ENCODE data around the gene IFT57.

IFT57 gene

DNA sequence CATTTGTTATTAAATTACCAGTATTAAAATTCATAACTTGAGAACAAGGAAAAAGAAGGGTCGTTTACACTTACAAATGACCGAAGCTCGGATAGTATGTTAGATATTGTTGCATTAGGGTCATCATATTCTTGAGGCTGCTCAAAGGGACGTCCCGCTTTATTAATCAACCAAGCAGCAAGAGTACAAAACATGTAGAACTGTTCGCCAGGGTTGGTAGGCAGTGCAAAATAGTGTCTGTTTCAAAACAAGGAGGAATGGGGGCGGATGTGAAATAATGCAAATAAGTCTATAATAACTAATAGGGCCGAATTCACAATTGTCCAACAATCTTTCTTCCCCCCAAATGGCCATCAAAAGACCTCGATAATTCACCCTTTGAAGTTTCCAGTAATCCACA is 2.9 kb downstream of the IFT57 start:
- DNase-seq (ENCODE audit: low read depth) = no peak

DNA sequence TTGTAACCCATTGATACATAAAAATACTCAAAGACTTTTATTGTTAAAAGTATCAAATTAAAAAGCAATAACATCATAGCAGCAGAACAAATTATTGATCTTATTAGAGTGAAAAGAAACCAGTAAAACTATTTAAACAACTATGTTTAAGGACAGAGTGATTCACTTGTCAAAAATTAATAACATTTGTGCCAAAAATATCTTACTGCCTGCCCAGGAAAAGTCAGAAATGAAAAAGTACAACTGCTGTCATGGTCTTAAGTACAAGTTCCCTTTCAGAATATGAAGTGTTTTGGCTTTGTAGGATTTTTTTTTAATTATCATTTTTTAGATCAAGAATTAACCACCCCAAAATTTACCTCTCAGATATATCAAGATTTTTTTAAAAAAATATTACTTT is 3.4 kb downstream of the IFT57 start:
- no peak for DNase-seq (ENCODE audit: low read depth)

DNA sequence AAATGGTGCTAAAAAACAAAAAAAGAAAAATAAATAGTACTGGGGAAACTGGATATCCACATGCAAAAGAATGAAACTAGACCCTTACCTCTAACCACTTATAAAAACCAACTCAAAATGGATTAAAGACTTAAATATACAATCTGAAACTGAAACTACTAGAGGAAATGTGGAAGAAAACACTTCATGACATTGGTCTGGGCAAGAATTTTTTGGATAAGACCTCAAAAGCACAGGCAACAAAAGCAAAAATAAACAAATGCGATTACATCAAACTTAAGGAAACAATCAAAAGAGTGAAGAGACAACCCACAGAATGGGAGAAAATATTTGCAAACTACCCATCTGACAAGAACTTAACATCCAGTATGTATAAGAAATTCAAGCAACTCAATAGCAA is 6.4 kb downstream of the IFT57 start:
- DNase-seq (ENCODE audit: low read depth) = no peak

DNA sequence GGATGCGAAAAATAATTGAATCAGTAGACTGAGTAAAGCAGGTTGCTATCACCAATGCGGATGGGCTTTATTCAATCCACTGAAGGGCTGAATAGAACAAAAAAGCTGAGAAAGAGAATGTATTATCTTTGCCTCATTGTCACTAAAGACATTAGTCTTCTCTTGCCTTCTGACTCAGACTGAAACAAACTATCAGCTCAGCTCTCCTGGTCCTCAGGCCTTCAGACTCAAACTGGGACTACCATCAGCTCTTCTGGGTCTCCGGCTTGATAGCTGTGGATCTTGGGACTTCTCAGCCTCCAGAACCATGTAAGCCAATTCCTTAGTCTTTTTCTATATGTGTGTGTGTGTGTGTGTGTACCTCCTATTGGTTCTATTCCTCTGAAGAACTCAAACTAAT is 12.6 kb downstream of the IFT57 start:
- DNase-seq (ENCODE audit: low read depth) = no peak

DNA sequence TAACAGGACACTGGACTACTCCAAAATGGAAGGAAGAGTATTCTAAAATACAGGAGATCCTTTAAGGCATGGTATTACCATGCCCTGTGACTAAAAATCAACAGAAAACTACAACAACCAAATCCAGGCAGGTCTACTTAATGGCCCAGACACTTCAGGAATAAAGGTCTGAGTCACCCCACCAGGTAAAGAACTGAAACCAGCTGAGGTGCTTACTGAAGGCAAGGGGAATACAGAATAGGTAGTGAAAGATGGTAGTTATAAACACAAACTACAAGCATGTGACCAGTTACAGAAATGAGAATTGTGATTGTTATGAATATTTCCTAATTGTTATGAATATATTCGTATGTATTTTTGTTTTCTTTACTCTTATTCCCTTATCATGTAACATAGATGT is 13.4 kb downstream of the IFT57 start:
- DNase-seq (ENCODE audit: low read depth) = no peak

DNA sequence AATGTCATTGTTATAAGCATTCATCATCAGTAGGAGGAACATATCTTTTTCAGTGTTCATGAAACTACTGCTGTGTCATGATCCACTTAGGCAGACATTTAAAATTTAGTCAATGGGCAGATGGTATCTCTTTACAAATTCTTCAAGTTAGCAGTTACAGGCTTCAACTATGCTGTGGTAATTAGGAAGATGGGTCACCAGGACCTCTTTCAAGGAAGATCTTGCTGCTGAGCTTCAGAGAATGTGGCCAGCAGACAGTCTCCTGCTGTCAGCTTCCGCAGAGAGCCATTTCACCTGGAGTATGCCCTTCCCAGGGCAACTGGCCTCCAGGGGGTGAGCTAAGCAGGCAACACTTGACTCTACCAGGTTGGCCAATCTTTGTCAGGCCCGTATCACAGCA is 19.4 kb downstream of the IFT57 start:
- no peak for DNase-seq (ENCODE audit: low read depth)

DNA sequence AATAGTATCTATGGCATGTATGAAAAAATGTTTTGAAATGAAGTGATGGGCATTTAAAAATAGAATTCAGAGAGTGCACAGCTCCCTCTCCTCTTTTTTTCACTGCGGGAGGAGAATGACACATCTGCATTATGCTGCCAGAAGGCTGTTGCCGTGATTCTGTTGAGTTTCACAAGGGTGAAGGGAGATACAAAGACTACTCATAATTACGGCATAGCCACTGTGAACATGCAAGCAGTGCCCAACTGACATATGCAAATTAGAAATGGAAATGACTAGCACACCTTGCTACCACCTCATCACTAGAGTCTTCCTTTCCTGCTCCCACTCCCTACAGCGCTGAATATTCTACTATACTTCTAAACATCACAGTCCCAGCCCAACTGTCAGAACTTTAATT is 20.1 kb downstream of the IFT57 start:
- no peak for DNase-seq (ENCODE audit: low read depth)

DNA sequence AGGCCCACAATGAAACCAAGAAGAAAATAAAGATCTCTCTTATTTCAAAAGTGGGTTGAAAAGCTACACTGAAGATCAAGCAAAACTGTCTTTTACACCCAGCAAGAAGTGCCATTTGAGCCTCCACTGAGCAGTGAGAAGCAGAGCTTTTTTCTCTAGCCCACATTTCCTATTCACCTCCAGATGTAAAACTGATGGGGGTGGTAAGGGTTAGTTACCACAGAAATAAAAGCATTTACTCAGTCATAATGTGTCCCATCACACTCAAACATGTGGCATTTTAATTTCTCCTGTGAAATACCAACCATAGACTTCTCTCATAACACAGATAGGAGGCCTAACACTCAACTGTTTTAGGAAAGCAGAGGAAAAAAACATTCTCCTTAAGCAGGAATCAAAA is 21.0 kb downstream of the IFT57 start:
- no peak for DNase-seq (ENCODE audit: low read depth)

DNA sequence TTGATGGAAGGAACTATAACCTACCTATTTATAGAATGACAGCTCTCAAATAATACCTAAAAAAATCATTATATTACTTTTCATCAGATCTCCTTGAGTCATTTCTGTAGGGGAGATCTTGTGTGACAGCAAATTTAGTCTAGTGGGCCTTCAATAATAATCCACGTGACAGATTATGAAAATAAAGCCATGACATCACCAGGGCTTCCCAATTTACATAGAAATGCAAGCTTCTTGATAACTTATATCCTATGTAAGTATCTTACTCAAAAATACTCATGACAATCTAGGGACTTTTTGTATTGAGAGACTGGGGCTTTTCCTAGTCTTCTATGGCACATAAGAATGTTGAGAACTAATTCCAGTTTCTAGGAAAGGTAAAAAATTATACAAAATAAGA is 21.6 kb downstream of the IFT57 start:
- DNase-seq (ENCODE audit: low read depth) = no peak

DNA sequence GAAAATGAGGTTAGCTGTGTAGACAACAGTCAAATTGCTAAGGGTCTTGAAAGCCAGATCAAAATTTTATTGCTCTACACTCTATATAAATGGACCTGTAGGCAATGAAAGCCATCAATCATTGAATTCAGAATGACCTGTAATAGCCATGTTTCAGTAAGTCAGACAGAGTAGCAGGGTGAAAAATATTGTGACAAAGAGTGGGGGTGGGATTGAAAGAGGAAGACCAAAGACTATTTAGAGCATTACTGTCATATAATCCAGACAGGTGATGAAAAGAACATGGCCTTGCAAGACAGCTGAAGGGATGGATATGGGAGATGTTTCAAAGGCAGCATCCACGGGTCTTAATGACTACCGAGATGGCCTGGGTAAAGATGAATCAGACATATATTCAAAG is 22.2 kb downstream of the IFT57 start:
- no peak for DNase-seq (ENCODE audit: low read depth)

DNA sequence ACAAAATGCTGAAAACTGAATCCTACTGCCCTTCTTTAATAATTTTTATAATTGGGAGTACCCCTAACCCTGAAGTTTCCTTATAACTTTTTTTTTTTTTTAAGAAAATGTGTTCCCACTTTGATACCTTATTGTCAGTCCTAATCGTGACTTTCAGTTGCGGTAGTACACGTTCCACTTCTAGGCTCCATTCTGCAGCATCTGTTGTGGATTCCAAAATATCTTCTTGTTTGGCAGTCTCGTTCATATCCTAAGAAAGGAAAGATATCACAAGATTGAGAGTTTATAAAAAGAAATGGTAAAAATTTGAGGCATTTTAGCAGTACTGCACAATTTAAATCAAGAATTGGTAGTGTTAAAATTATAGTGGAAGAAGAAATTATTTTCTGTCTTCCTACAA is 30.8 kb downstream of the IFT57 start:
- no peak for DNase-seq (ENCODE audit: low read depth)

DNA sequence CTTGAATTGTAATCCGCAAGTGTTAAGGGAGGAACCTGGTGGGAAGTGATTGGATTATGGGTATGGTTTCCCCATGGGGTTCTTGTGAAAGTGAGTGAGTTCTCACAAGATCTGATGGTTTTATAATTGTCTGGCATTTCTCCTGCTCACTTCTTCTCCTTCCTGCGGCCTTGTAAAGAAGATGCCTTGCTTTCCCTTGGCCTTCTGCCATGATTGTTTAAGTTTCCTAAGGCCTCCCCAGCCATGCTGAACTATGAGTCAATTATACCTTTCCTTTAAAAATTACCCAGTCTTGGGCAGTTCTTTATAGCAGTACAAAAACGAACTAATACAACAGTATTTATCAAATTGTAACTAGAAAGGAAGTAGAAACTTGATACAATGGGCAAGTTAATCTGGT is 31.9 kb downstream of the IFT57 start:
- no peak for DNase-seq (ENCODE audit: low read depth)

DNA sequence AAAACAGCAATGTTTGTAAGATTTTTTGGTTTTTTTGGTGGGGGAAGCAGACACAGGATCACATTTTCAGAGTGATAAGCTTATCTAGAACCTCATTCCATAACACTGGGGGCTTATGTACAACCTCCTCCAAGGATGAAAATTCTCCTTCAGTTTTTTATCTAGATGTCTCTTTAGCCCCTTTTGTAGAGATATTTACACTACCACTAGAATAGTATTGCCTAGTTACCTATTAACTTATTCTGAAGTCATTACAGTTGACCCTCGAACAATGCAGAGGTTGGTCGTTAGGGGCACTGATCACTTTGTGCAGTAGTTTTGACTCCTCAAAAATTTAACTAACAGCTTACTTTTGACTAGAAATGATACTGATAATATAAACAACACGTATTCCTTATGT is 32.8 kb downstream of the IFT57 start:
- DNase-seq (ENCODE audit: low read depth) = no peak

DNA sequence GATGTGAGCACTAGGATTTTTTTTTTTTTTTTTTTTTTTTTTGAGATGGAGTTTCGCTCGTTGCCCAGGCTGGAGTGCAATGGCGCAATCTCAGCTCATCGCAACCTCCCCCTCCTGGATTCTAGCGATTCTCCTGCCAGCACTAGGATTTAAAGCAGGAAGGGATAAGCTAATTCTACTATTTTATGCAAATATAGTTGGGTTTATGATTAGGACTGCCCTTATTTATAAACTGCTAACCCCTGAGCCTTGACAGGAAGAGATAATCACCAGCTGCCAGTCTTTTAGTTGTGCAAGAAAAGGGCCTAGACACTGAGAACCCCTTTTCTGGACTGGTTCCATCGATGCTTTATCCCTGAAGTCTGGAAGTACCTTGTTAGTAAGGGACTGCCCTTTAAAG is 36.7 kb downstream of the IFT57 start:
- DNase-seq (ENCODE audit: low read depth) = no peak

DNA sequence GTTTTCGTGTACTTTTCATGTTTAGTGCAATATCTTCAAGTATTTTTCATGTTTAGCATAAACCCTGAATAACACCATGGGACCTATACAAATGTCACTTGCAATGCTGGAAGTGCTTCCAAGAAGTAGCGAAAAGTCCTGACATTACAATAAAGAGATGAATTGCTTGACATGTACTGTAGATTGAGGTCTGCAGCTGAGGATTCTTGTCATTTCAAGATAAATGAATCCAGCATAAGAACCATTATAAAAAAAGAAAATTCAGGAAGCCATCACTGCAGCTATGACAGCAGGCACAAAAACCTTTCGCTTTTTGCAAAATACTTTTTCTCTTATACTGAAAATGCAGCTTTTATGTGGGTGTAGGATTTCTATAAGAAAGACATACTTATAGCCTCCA is 37.4 kb downstream of the IFT57 start:
- DNase-seq (ENCODE audit: low read depth) = no peak

DNA sequence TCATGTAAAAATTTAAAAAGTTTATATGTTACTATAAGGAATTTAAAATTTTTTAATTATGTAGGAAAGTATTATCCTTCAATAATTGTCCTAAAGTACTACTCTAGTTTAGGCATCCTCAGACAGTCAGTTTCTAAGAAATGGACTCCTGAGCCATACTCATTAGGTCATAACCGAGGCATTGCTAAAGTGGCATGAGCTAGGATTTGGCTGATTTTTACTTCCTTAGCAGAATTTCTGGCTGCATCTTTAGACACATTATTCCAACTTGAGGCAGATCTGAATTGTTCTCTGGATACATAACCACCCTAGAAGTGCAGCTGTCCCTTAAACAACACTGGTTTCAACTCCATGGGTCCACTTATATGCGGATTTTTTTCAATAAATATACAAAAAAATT is 38.3 kb downstream of the IFT57 start:
- no peak for DNase-seq (ENCODE audit: low read depth)

DNA sequence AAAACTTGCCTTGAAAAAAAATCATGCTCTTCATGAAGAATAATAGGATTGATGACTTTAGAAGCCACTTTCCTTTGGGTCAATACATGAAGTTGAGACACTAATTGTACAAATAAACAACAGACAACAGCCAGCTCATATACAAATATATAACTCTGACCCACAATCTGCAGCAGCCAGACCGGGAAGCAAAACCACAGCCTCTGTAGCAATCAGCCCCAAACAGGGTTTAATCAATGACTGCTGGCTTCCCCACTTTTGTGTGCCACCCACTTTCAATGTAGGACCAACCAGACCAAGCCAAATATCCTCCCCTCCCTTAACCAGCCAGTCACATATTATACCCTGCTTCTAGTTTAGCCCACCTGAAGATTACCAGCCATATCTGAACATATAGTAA is 39.0 kb downstream of the IFT57 start:
- DNase-seq (ENCODE audit: low read depth) = no peak

DNA sequence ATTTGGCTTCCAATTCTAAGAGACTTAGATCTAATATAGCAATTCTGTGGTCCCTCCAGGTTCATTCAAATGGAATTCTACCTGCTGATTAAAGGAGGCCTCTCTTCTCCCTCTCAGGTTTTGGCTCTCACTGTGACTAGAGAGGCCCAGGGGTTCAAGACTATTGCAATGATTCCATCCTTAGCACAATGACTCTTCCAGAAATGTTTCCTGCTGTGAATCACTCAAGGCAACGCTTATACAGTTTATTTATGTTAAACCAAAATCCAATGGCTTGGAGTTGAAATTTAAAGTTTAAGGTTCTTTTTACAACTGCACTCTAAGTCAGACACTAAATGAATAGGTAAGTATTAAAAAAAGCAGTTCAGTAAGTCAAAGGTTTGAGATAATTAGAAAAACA is 39.9 kb downstream of the IFT57 start:
- DNase-seq (ENCODE audit: low read depth) = no peak

DNA sequence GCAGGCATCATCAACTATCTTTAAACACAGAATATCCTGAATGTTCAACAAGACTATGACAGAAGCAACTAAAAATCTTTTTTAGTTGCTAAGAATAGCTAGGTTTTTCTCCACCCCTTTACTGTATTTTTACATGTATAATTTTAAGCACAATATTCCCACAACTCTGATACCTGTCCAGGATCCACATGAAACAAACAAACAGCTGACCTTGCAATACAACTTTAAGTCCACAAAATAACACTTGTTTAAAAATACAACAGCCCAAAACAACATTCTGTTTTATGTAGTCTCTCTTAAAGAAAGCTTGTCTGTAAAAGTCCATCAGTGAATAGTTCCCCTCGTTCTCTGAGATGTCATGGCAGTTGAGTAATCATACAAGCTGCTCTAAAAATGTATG is 41.1 kb downstream of the IFT57 start:
- no peak for DNase-seq (ENCODE audit: low read depth)

DNA sequence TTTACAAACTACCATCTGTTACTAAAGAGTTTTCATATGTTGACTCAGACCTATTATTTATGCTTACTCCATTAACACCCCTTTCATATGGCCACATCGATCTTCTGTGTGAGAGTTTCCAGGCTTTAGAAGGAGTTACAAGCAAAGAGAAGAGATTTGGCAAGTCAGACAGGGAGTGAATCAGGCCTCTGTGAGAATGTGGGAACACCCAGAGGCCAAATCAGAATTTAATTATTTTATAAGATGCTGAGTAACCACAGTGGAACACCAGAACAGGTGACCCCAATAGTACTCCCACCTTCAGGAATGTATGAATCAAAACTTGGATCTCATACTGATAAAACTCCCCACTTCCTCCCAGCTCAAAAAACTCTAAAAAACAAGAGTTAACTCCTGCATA is 42.0 kb downstream of the IFT57 start:
- no peak for DNase-seq (ENCODE audit: low read depth)

DNA sequence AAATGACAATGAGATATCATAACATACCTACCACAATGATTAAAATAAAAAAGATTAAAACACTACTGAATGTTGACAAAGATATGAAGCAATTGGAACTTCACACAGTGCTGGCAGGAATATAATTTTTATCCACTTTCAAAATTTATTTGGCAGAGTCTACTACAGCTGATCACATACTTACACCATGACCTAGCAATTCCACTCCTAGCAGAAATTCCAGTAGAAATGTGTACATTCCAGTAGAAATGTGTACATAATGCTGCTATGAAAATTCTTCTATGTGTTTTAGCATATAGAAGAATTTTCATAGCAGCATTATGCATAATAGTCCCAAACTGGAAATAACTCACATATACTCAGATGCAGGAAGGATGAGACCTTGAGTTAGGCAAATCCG is 43.5 kb downstream of the IFT57 start:
- no peak for DNase-seq (ENCODE audit: low read depth)

DNA sequence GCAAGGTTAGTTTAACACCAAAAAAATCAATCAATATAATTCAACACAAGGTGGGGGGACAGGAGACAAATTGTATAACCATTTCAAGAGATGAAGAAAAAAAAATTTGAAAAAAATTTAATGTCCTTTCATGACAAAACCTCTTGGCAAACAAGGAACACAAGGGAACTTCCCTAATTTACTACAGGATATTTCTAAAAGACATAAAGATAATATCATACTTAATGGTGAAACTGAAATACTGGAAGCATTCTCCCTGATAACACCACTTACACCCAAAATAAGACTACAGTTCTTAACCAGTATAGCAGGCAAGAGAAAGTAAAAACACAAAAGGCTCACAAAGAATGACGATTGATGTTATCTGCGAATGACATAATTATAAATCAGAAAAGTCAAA is 44.7 kb downstream of the IFT57 start:
- no peak for DNase-seq (ENCODE audit: low read depth)

DNA sequence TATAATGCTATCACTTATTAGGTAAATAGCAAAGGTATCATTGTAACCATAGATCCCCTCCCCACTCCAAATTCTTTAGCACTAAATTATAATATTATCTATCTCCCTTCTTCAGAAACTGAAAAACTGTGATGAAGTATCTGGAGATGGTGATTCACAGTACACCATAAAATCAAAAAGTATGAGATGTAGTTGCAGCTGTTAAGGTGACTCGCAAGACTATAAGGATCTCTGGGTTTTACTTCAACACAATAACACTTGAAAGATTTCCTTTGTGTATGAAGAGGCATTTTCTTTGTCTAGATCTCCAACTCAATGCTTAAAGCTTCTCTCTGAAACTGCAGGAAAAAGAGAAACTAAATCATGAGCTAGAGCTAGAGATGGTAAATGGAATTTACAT is 46.9 kb downstream of the IFT57 start:
- no peak for DNase-seq (ENCODE audit: low read depth)

DNA sequence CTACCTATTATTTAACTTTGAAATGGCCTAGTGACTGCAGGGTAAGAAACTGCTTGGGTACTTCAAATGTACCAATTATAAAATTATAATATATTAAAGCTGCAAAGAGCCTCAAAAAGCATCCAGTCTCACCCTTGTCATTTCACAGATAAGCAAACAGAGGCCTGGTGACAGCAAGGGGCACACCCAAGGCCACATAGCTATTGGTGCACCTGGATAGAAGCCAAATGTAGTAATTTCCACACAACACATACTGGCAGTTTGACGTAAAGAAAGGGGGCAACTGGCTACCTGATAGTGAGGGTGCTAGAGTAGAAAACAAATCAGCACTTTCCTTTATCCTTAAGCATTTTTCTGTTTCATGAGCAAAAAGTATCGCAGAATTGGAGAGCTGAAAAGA is 51.1 kb downstream of the IFT57 start:
- DNase-seq (ENCODE audit: low read depth) = no peak

DNA sequence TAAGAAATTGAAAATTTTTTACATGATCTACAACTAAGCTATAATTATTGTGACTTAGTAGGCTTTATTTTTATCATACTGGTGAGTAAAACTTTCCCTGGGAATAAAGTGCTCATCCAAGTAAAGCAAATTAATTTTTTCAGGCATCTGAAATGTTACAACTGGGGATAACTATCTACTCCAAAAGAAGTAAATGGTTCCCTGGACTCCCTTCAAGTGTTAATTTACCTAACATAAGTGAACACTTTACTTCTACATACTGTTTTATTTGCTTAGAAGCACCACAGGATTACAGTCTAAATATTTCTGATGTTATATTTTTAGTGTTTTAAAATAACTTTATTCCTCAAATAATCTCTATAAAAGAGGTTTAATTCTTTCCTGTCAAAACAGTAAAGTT is 57.8 kb downstream of the IFT57 start:
- no peak for DNase-seq (ENCODE audit: low read depth)

DNA sequence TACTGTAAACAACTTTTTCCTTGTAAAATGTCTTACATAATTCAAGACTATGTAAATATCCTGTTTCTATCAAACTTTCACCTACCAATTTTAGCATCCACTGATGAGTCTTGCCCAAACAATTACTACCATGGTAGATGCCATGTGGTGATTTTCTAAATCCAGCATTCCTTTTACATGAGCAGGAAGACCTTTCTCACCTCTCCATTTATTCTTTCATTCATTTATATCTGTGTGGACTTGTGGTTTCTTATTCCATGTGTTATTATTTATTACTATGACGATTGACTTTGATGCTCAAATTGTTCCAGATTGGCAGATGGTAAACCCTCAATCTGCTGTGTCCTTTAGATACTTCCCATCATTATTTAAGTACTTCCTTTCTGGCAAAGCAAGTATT is 62.4 kb downstream of the IFT57 start:
- no peak for DNase-seq (ENCODE audit: low read depth)
